ENCODE results near the gene FCHSD1. TPM values are rescaled to one million over a fixed set of nuclear protein-coding genes. Genes with fewer than 3 reads are reported as not detected.
"Not testable (repeated sequence)": the region's sequence is repeated elsewhere in the genome, so short reads cannot be mapped to it uniquely, and the experiment has no call there.

Gene FCHSD1
- total RNA-seq, 1 experiment from 2014 or later, result 41.4 TPM

DNA sequence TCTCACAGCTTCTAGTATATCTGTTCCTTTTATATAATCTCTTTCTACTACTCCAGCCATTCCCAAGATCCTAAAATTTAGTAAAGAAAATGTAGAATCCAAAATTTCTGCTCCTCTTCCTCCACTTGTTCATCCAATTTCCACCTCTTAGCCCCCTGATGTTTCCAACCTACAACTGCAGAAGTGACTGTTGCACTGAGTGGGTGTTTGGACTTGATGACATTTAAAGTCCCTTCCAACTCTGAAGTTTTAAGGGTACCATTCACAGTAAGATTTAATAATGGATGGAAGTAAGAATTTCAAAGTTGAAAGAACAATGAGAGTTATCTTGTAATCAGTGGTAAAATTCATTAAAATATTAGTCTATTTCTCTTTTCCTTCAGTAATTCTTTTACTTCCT is 37.9 kb downstream of the FCHSD1 start:
- Mint-ChIP-seq H3K36me3 (ENCODE audit: insufficient read depth, unreplicated experiment) (peaks cover 35% of the 10 kb centered on the region), H3K9me3 (ENCODE audit: low read depth, unreplicated experiment) (no peaks in the 10 kb centered on the region), H3K27ac (ENCODE audit: unreplicated experiment) (no peak overlapping the region), H3K27me3 (ENCODE audit: unreplicated experiment) (no peaks in the 10 kb centered on the region), H3K4me1 (ENCODE audit: low read depth, unreplicated experiment) (peaks cover 54% of the 10 kb centered on the region), H3K4me3 (ENCODE audit: low read depth, unreplicated experiment) (no peak overlapping the region)
- BruUV-seq (replicated peaks), result no TSS peak
- TF ChIP-seq, protein P1, sequence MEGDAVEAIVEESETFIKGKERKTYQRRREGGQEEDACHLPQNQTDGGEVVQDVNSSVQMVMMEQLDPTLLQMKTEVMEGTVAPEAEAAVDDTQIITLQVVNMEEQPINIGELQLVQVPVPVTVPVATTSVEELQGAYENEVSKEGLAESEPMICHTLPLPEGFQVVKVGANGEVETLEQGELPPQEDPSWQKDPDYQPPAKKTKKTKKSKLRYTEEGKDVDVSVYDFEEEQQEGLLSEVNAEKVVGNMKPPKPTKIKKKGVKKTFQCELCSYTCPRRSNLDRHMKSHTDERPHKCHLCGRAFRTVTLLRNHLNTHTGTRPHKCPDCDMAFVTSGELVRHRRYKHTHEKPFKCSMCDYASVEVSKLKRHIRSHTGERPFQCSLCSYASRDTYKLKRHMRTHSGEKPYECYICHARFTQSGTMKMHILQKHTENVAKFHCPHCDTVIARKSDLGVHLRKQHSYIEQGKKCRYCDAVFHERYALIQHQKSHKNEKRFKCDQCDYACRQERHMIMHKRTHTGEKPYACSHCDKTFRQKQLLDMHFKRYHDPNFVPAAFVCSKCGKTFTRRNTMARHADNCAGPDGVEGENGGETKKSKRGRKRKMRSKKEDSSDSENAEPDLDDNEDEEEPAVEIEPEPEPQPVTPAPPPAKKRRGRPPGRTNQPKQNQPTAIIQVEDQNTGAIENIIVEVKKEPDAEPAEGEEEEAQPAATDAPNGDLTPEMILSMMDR (IDR thresholded peaks at IDR 0.05; ENCODE audit: unreplicated experiment), result no peak
- intact Hi-C loops (cut with micrococcal nuclease; ENCODE audit: unreplicated experiment), result no loop called here
- no peak for DNase-seq
- CTCF ChIA-PET, result interaction anchor here (1.3 kb wide), 1 partner anchor 21 kb away, joined by 4 read pairs; no protein-coding TSS in a partner anchor

GRCh38 chr5:141611289-141611688 is 39.9 kb downstream of the FCHSD1 start:
- BruUV-seq (replicated peaks), result no TSS peak
- no peak for DNase-seq
- Mint-ChIP-seq H3K27ac (ENCODE audit: unreplicated experiment) (peak overlapping the region; percentile 22), H3K4me3 (ENCODE audit: low read depth, unreplicated experiment) (no peak overlapping the region), H3K9me3 (ENCODE audit: low read depth, unreplicated experiment) (no peaks in the 10 kb centered on the region), H3K27me3 (ENCODE audit: unreplicated experiment) (no peaks in the 10 kb centered on the region), H3K36me3 (ENCODE audit: insufficient read depth, unreplicated experiment) (peaks cover 21% of the 10 kb centered on the region), H3K4me1 (ENCODE audit: low read depth, unreplicated experiment) (peaks cover 54% of the 10 kb centered on the region)
- CTCF ChIA-PET, result no interaction called here
- TF ChIP-seq, protein P1 (IDR thresholded peaks at IDR 0.05; ENCODE audit: unreplicated experiment), result no peak
- intact Hi-C loops (cut with micrococcal nuclease; ENCODE audit: unreplicated experiment), result no loop called here

- BruUV-seq (replicated peaks); CTCF ChIA-PET; intact Hi-C loops (cut with micrococcal nuclease; ENCODE audit: unreplicated experiment); H3K27me3 Mint-ChIP-seq (ENCODE audit: unreplicated experiment); H3K9me3 Mint-ChIP-seq (ENCODE audit: low read depth, unreplicated experiment); DNase-seq; H3K4me3 Mint-ChIP-seq (ENCODE audit: low read depth, unreplicated experiment): not testable (repeated sequence)
- Mint-ChIP-seq H3K27ac (ENCODE audit: unreplicated experiment) (peak overlapping the region; percentile 68), H3K36me3 (ENCODE audit: insufficient read depth, unreplicated experiment) (peaks cover 18% of the 10 kb centered on the region), H3K4me1 (ENCODE audit: low read depth, unreplicated experiment) (peaks cover 56% of the 10 kb centered on the region)
Measured at GRCh38 chr5:141609921-141610320, 41.3 kb downstream of the FCHSD1 start.

DNA sequence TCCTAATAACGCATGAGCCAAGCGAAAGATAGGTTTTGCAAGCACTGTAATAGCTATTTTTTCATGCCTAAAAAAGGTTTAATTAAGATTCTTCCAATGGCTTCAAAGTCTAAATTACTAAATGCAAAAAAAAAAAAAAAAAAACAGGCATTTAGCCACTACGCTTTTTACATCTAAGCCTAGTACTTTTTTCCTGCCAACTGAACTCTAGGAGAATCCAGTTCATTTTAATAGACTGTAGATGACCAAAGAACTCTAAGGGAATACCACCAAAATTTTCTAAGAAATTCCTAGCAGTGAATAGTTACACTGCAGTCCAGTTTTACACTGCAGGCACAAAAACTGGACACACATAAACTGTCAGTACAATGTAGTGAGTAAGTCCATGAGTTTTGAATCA is 42.2 kb downstream of the FCHSD1 start:
- Mint-ChIP-seq H3K27me3 (ENCODE audit: unreplicated experiment) (no peaks in the 10 kb centered on the region), H3K4me1 (ENCODE audit: low read depth, unreplicated experiment) (peaks cover 64% of the 10 kb centered on the region), H3K27ac (ENCODE audit: unreplicated experiment) (peak overlapping the region; percentile 68), H3K9me3 (ENCODE audit: low read depth, unreplicated experiment) (no peaks in the 10 kb centered on the region), H3K36me3 (ENCODE audit: insufficient read depth, unreplicated experiment) (peaks cover 25% of the 10 kb centered on the region), H3K4me3 (ENCODE audit: low read depth, unreplicated experiment) (no peak overlapping the region)
- intact Hi-C loops (cut with micrococcal nuclease; ENCODE audit: unreplicated experiment), result no loop called here
- BruUV-seq (replicated peaks), result no TSS peak
- TF ChIP-seq, protein P1 (IDR thresholded peaks at IDR 0.05; ENCODE audit: unreplicated experiment), result no peak
- no peak for DNase-seq
- CTCF ChIA-PET, result interaction anchor here (0.9 to 1.2 kb wide), 3 partner anchors 10 to 45 kb away, joined by 5 to 7 read pairs (median 6); partner anchors contain the start of gene DIAPH1

GRCh38 chr5:141608557-141608956 is 42.7 kb downstream of the FCHSD1 start:
- BruUV-seq (replicated peaks), result no TSS peak
- TF ChIP-seq, protein P1 (IDR thresholded peaks at IDR 0.05; ENCODE audit: unreplicated experiment), result no peak
- peak overlapping the region; percentile 57 for H3K27ac Mint-ChIP-seq (ENCODE audit: unreplicated experiment)
- peaks cover 25% of the 10 kb centered on the region for H3K36me3 Mint-ChIP-seq (ENCODE audit: insufficient read depth, unreplicated experiment)
- H3K27me3 Mint-ChIP-seq (ENCODE audit: unreplicated experiment), result no peaks in the 10 kb centered on the region
- DNase-seq, result peak; percentile 19
- CTCF ChIA-PET, result interaction anchor here (0.9 to 1.2 kb wide), 3 partner anchors 10 to 45 kb away, joined by 5 to 7 read pairs (median 6); partner anchors contain the start of gene DIAPH1
- intact Hi-C loops (cut with micrococcal nuclease; ENCODE audit: unreplicated experiment), result no loop called here
- no peak overlapping the region for H3K4me3 Mint-ChIP-seq (ENCODE audit: low read depth, unreplicated experiment)
- no peaks in the 10 kb centered on the region for H3K9me3 Mint-ChIP-seq (ENCODE audit: low read depth, unreplicated experiment)
- peaks cover 67% of the 10 kb centered on the region for H3K4me1 Mint-ChIP-seq (ENCODE audit: low read depth, unreplicated experiment)
